Epithelial cell of esophagus (primary cell): Measurements from ENCODE around the gene PTPRA.

Source experiments
- DNase-seq: peaks from one replicate; pipeline ENCODE4 v3.0.0; 2010; ENCODE audit warnings: low read depth
- H3K4me3 ChIP-seq: 2 replicates; pipeline ENCODE4 v1.5.1; 2011; ENCODE audit warnings: mild to moderate bottlenecking, low read length, control low read depth
- TF ChIP-seq, protein P1 (sequence below): IDR thresholded peaks from 2 replicates; pipeline ENCODE4 v1.5.1; 2011; ENCODE audit warnings: low read depth, mild to moderate bottlenecking, low read length, control low read depth, inconsistent platforms; ENCODE audit not compliant: insufficient read depth; ENCODE audit errors: missing control alignments

The PTPRA gene

DNA sequence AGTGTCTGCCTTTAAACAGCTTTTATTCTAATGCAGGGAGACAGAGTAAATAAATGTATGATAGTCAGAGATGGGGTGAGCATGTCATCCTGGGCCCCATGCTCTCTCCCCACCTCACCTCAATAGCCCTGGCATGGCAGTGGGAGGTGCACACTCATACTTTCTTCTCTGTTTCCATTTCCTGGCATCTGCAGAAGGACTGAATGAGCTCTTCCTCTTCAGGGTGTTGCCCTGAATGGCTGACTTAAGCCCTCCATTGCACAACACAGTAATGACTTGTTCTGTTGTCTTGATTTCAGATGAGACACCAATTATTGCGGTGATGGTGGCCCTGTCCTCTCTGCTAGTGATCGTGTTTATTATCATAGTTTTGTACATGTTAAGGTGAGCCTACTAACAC lies 113.2 kb downstream of the PTPRA start:
- TF ChIP-seq, protein P1, sequence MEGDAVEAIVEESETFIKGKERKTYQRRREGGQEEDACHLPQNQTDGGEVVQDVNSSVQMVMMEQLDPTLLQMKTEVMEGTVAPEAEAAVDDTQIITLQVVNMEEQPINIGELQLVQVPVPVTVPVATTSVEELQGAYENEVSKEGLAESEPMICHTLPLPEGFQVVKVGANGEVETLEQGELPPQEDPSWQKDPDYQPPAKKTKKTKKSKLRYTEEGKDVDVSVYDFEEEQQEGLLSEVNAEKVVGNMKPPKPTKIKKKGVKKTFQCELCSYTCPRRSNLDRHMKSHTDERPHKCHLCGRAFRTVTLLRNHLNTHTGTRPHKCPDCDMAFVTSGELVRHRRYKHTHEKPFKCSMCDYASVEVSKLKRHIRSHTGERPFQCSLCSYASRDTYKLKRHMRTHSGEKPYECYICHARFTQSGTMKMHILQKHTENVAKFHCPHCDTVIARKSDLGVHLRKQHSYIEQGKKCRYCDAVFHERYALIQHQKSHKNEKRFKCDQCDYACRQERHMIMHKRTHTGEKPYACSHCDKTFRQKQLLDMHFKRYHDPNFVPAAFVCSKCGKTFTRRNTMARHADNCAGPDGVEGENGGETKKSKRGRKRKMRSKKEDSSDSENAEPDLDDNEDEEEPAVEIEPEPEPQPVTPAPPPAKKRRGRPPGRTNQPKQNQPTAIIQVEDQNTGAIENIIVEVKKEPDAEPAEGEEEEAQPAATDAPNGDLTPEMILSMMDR: no peak
- peak; percentile 91 for DNase-seq
- no peak overlapping the region for H3K4me3 ChIP-seq

DNA sequence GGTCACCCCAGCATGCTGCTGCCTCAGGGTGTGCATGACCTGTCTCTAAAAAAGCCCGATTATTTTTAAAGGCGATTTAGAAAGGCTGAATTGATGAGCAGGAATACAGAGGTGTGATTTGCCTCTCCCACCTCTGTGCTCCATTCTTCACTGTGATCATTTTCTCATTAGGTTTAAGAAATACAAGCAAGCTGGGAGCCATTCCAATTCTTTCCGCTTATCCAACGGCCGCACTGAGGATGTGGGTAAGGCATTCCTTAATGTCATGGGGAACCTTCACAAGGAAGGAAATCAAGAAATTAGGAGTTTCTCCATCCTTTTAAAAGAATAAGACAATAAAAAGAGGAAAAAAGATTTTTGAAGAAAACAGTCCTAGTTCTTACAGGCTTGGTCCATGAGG lies 114.6 kb downstream of the PTPRA start:
- no peak overlapping the region for H3K4me3 ChIP-seq
- TF ChIP-seq, protein P1: no peak
- DNase-seq: no peak

DNA sequence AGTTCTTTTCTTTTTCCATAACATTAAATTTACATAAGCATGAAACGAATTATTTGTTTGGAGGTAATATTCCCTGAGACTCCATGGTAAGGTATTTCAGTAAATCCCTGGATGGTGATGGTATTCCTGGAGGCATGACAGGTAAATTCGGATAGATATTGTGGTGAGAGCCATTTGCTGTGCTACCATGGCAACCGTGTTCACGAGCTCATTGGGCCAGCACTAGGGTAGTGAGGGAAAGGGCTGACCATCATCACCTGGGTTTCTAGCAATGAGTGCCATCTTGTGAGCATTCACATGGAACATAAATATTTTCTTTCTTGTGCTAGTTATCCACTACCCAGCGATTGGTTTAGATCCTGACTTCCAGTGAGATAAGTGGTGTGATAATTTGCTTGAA lies 118.3 kb downstream of the PTPRA start:
- TF ChIP-seq, protein P1: no peak
- no peak overlapping the region for H3K4me3 ChIP-seq
- DNase-seq: no peak

DNA sequence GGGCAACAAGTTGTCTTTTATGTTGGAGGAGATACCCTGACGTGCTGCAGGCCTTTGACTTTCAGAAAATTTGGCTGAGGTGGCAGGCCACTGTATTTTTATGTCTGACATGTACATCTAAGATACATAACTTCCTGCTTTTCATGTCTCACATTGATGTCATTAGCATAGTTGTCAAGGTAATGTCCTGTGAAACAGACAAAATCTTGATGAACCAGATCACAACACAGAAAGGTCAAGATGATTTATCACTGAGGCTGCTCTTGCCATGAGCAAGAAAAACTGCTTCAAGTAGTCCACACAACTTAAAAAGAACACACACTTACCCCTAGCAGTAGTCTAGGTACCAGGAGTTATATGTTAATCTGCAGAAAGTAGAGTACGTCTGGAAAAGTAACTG lies 120.0 kb downstream of the PTPRA start:
- TF ChIP-seq, protein P1: no peak
- peak; percentile 42 for DNase-seq
- no peak overlapping the region for H3K4me3 ChIP-seq

DNA sequence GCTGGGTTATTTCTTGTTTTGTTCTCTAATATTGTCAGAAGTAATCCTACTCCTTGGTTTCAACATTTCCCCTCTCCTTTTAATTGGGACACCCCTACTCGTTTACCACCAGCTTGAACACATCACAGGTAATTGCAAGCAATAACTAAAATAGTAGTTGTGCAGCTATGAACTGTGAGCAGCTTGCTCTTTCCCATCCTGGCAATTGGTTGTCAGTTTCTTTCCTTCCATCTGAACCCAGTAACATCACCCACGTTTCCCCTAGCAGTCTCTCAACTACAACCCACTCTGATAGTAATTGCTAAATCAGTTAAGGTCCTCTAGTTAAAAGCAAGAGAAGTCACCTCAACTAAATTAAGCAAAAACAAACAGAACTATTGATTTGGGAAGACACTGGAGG lies 122.5 kb downstream of the PTPRA start:
- TF ChIP-seq, protein P1: no peak
- no peak overlapping the region for H3K4me3 ChIP-seq
- DNase-seq: no peak

DNA sequence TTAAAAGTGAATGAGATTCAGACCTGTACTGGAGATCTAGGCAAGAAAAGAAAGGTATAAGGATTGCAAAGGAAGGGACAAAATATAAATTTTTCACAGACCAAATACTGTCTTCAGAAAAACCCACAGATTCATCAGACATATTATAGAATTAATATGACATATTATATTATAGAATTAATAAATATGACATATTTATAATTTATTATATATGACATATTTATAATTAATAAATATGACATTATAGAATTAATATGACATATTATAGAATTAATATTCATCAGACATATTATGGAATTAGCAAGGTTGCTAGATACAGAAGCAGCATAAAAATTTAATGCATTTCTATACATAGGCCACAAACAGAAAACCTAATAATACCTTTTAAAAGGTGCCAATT lies 125.4 kb downstream of the PTPRA start:
- H3K4me3 ChIP-seq: no peak overlapping the region
- TF ChIP-seq, protein P1: no peak
- no peak for DNase-seq

DNA sequence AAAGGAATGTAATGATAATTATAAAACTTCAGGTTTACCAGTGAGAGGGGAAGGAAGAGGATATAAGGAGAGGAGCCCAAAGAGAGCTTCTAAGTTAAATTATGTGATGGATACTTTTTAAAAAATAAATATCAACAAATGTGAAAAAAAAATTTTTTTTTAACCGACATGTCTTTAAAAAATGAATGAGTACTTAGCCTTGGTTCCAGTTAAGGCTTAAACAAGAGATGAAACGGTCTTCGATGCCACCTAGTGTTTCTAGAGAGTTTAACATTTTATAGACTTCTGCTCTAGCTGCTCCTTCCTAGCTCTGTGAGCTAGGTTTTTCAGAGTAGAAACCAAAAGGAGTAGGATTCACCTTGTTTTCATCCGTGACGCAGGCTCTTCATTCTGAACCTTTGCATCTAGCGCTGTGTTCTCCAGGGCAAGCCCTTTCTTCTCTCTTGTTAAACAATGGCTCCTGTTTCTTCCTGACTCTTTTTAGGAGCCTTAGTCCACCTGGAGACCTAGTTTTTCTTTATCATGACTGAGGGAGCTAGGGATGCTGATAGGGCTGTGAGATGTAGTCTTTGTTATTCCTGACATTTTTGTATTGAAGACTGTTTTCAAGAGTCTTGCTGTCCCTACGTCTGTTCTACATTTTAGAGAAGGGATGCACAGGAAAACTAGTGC lies 127.7 kb downstream of the PTPRA start:
- no peak overlapping the region for H3K4me3 ChIP-seq
- no peak for DNase-seq
- TF ChIP-seq, protein P1: no peak
